GM18520 (cell line): ENCODE results near the gene SMG1.
"Not testable (repeated sequence)": the region's sequence is repeated elsewhere in the genome, so short reads cannot be mapped to it uniquely, and the experiment has no call there.

Source experiments
- ATAC-seq: cut with Tn5 transposase; IDR thresholded peaks from one replicate; pipeline ENCODE4 v1.9.1; 2021; ENCODE audit not compliant: unreplicated experiment

Gene SMG1

DNA sequence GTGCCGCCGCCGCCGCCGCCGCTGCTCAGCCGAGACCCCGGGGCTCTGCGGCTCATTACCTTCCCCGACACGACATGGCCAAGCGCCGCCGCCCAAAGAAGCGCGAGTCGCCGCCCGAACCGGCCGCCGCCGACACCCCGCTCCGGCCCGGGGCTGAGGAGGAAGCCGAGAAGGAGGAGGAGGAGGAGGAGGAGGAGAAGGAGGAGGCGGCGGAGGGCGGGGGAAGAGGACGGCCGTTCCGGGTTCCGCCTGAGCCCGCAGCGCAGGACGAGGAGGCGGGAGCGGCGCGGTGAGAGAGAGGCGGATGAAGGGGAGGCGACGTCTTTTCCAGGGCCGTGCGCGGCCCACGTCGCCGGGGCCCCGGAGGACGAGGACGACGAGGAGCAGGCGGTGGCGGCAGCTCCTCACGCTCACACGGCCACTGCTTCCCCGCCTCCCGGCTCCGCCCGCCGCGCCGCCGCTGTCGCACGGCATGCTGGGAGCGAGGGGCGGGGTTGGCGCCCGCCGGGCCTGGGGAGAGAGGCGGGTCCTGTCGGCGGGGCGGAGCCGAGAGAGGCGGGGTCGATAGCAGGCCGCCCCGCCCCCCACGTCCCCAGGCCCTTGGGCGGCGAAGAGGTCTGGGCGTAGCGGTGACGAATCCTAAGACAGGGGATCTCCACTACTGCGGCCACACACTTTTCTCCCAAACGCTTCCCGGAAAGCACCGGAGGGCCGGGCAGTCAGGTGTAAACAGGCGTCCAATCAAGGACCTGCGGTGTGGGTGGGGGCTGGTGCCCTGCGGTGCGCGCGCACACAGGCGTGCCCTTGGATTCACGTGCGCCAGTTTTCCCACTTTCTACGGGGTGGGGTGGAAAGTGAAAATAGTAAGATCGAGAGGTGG is at the start of gene SMG1:
Gene SMG1, minus strand, starts transcription at position 423 of the 880 bp plus-strand sequence. Its CDS starts 367 bp downstream, at position 56.
- ATAC-seq = peak; percentile 89

DNA sequence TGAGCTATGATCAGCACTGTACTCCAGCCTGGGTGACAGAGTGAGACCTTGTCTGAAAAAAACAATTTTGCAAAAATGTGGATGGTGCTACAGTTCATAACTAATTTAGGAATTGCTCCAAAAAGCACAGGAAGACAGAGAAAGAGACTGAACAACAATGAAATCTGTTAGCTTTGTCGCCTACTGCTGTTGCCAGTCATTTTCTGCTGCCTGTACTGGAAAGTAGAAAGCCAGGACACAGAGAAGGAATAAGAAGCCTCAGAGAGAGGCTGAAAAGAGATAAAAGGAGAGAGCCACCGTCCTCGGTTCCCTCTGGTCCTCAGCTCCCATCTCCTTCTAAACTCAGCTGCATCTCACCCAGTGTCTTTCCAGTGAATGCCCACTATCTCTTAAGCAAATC is 48.9 kb upstream of the SMG1 start:
- ATAC-seq = no peak

DNA sequence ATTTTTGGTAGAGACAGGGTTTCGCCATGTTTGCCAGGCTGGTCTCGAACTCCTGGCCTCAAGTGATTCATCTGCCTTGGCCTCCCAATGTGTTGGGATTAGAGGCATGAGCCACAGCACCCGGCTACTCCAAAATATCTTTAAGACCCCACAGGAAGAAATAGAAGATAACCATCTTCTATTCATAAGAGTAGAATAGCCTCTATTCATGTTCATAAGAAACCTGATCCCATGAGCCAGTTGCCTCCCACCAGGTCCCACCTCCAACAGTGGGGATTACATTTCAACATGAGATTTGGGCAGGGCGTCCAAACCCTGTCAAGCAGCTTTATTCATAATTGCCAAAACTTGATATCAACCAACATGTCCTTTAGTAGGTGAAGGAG is 43.6 kb upstream of the SMG1 start:
- no peak for ATAC-seq

DNA sequence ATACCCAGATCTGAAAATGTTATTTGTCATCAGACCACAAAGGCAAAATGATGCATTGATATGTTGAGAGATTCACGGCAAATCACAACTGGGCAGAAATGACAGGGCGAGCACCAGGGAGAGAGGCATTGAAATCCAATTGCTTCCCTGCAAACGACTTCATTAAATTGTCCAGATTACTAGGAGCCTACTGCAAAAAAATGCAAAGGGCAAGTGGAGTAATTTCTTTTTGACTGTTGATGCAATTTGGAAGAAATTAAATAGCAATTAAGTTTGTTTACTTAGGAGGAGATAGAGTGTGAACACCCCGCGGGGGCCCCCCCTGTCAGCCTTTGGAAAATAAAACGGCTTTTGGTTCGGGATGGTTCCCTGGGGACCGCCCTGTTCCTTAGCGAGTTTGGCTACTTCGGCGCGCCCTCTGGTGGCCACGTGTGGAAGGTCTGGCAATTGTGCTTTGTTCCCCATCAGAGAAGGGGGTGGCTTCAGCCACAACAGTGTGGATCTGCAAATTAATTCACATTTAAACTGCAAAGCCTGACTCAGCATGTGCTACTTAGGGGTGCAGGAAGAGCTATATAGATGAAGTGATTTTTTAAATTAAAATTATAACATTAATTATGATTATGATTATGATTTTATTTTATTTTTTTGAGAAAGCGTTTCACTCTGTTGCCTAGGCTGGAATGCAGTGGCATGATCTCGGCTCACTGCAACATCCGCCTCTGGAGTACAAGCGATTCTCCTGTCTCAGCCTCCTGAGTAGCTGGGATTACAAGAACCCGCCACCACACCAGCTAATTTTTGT is 43.0 kb upstream of the SMG1 start:
- no peak for ATAC-seq

DNA sequence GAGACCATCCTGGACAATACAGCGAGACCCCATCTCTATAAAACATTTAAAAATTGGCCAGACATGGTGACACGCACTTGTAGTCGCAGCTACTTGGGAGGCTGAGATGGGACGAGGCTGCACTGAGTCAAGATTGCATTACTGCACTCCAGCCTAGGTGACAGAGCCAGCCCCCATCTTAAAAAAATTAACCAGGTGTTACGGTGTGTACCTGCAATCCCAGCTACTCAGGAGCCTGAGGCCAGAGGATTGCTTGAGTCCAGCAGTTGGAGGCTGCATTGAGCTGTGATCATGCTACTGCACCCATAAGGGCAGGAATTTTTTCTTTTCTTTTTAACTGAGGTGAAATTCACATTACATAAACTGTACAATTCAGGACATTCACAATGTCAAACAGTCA is 40.6 kb upstream of the SMG1 start:
- ATAC-seq = no peak

DNA sequence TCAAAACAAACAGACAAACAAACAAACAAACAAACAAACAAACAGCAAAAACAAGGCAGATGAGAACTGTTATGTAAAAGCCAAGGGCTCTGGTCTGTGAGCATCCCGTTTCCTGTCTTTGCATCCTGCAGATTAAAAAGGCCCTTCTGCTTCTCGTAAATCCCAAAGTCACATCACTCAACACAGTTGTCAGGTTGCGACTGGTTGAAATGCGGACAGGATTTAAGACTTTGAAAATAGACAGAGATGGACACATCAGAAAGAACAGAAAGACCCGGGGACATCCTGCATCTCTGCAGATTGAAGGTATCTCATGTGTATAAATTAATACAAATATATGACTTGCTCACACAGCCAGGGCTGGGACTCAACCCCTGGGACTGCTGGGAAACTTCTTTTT is 39.3 kb upstream of the SMG1 start:
- ATAC-seq = no peak

DNA sequence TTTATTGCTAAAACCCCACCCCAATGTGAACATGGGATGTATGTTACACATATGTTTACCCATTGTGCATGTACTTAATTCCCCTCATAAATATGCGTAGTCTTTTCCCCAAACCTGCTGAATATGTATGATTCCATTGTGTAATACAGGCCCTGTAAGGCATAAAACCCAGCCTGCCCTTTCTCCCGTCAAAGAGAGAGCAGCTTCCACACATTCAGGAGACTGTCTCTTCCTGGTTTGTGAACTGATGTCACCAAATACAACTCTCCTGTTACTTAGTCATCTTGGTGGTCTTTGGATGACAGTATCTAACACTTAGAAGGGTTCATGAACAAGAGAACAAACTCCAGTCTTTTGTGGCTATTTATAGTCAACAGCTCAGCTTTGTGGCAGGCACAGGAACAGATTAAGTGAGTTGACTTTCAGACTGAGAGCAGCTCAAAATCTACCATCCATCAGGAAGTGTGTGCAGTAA is 32.9 kb upstream of the SMG1 start:
- no peak for ATAC-seq

DNA sequence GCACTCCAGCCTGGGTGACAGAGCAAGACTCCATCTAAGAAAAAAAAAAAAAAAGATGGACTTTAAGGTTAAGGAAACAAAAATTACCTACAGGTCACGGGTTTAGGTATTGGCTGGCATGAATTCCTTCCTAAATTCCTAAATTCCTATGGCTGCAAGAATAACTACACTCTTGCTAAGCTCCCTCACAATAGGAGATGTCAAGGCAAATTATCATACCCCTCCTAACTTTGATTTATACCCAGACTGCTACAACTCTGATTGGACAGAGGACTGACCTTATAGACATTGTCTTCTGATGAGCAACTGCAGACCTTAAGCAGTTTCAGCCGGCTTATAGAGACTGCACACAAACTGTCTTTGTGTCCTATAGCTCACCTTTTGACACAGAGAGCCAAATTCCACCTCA is 32.4 kb upstream of the SMG1 start:
- ATAC-seq = no peak

DNA sequence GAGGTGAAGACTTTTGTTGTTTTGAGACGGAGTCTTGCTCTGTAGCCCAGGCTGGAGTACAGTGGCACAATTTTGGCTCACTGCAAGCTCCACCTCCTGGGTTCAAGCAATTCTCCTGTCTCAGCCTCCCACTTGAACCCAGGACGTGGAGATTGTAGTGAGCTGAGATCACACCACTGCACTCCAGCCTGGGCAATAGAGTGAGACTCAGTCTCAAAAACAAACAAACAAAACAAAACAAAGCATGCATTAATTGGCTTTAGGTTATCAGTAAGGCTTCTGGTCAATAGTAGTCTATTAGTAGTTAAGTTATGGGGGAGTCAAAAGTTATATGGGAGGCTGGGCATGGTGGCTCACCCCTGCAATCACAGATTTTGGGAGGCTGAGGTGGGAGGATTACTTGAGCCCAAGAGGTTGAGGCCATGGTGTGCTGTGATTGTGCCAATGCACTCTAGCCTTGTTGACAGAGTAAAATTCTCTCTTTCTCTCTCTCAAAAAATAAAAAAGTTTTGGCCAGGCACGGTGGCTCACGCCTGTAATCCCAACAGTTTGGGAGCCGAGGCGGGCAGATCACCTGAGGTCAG is 30.5 kb upstream of the SMG1 start:
- ATAC-seq = not testable (repeated sequence)

DNA sequence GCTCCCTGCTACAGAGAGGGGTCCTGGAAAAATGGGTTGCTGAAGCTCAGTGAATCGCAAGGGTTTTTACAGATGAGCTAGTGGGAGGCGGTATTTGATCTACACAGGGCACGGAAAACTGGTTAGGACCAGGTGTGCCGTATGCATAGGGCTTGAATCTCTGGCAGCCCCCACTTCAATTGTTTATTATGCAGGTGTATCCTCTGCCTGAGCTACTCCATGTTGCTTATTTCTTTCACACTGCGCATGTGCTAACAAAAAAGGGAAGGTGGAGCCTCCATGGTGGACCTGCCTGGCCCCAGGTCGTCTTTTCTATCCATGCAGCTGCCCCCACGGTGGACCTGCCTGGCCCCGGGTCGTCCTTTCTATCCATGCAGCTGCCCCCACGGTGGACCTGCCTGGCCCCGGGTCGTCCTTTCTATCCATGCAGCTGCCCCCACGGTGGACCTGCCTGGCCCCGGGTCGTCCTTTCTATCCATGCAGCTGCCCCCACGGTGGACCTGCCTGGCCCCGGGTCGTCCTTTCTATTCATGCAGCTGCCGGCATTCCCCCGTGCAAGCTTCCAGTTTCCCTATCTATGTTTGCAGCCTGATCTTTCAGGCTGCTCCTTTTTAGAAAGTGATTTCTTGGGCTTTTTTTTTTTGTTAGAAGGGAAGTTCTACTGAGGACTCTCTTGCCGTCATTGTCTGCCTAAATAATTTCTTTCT is 29.8 kb upstream of the SMG1 start:
- not testable (repeated sequence) for ATAC-seq

DNA sequence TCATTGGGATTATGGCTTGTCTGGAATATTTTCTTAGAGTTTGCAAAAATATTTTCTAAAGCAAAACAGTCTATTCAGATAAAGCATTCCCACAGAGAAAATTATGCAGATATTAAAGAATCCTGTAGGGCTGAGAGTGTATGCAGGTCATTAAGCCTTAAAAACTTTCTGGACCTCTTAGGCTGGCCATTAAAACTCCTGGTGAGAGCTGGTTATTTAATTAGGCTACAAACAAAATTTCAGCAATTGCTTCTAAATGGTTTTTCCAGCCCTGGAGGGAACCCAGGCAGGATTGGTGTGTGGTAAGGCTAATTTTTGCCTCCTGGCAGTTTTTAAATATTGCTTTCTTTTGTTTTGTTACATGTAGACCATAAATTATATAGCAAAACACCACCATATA is 27.3 kb upstream of the SMG1 start:
- no peak for ATAC-seq

DNA sequence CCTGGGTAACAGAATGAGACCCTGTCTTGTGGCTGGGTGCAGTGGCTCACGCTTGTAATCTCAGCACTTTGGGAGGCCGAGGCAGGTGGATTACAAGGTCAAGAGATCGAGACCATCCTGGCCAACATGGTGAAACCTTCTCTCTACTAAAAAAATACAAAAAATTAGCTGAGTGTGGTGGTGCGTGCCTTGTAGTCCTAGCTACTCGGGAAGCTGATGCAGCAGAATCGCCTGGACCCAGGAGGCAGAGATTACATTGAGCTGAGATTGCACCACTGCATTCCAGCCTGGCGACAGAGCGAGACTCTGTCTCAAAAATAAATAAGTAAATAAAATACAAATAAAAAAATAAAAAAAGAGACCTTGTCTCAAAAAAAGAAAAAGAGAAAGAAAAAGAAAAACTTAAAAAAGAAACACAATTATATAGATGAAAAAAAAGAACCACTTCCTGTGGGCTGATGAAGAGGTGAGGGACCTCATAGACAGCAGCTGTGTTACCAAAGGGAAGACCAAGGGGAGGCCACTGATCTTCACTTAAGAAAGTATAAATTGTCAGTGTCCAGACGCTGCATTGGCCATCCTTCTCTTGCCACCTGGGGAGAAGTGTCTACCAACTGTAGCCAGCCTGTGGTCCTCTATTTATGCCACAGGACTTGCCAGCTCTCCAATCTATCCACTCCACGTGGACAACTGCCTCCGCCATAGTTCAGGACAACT is 24.4 kb upstream of the SMG1 start:
- ATAC-seq = no peak

DNA sequence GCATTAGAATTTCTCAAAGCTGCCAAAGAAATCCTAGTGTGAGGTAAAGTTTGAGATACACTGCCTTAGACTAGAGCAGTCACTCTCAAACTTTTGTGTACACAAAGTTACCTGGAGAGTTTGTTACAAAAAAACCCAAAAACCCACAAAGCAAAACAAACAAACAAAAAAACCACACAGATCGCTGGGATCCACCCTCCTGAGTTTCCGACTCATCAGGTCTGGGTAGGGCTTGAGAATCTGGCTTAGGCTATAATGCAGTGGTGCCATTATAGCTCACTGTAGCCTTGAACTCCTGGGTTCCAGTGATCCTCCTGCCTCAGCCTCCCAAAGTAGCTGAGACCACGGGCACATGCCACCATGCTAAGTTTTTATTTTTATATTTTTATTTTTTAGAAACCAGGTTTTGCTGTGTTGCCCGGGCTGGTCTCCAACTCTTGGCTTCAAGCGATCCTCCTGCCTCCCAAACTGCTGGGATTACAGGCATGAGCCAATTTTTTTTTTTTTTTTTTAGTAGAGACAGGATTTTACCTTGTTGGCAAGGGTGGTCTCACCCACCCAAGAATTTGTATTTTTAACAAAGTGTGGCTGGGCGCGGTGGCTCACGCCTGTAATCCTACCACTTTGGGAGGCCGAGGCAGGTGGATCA is 22.3 kb upstream of the SMG1 start:
- no peak for ATAC-seq

DNA sequence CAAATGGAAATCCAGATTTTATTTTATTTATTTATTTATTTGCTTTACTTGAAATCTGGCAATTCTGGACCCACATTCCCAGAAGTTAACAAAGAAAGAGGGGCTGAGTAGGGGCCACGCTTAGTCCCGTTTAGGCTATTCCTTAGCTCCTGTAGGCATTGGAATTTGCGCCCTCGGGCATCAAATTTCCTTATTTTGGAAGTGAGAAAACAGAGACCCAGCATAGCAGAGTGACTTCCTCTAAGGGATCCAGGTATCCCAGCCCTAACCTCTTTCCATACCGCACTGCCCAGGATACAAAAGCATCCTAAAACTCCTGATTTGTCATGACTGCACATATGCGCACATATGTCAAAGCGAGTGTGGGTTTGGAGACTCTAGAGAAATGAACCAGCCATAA is 19.0 kb upstream of the SMG1 start:
- ATAC-seq = no peak

DNA sequence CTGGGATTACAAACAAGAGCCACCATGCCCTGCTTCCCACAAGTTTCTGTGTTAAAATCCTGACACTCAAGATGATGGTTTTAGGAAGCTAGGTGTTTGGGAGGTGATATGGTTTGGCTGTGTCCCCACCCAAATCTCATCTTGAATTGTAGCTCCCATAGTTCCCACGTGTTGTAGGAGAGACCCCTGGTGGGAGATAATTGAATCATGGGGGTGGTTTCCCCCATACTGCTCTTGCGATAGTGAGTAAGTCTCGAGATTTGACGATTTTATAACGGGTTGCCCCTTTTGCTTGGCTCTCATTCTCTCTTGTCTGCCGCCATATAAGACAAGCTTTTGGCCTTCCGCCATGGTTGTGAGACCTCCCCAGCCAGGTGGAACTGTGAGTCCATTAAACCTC is 17.2 kb upstream of the SMG1 start:
- no peak for ATAC-seq

DNA sequence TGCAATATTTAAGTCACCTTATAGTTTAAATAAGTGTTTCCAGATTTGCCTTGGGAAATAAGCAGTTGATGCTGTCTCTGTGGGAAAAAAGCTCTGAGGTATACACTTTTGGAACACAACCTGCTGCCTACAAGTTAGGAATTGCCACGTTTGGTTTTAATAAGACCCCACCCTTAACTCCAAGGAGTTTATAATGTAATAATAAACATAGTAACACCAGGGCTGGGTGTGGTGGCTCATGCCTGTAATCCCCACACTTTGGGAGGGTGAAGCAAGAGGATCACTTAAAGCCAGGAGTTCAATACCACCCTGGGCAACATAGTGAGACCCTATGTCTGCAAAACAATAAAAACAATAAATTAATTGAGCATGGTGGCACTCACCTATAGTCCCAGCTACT is 15.9 kb upstream of the SMG1 start:
- ATAC-seq = no peak

DNA sequence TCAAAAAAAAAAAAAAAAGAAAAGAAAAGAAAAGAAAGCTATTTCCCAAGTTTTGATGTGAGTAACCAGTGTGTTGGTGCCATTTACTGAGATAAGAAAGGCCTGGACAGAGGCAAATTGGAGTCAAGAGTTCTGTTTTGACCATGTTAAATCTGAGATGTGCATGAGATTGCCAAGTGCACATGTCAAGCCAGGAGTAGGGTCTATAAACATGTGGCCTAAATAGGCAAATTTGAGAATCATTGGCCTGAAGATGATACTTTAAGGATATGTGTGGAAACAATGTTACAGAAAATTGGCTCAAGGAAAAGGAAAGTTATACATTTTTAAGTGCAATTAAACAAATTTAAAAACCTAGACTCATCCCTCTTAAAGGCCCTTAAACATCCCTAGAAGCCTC is 15.3 kb upstream of the SMG1 start:
- ATAC-seq = no peak

DNA sequence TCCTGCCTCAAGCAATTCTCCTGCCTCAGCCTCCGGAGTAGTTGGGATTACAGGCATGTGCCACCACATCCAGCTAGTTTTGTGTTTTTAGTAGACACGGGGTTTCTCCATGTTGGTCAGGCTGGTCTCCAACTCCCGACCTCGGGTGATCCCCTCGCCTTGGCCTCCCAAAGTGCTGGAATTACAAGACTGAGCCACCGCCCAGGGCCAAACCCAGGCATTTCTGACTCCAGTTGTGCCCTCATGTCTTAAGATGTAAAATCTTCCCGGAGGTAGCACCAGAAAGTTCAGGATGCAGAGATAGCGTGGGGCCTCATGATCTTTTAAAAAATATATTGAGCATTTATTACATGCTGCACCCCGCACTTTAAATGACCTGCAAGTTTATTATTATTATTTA is 12.8 kb upstream of the SMG1 start:
- no peak for ATAC-seq

DNA sequence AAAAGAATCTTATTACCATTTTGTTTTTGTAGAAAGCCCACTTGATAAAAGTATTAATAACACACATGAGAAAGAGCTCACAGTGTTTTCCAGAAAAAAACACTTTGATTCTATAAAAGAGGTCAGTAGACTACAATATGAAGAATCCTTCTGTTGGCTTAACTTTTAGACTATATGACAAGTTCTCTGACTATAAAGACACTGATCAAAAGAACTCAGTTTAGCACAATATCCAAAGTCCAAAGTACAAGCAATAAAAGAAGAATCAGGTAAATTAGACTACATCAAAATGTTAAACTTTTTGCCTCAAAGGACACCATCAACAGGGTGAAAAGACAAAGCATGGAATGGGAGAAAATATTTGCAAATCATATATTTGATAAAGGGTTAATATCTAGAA is 11.2 kb upstream of the SMG1 start:
- ATAC-seq = no peak

DNA sequence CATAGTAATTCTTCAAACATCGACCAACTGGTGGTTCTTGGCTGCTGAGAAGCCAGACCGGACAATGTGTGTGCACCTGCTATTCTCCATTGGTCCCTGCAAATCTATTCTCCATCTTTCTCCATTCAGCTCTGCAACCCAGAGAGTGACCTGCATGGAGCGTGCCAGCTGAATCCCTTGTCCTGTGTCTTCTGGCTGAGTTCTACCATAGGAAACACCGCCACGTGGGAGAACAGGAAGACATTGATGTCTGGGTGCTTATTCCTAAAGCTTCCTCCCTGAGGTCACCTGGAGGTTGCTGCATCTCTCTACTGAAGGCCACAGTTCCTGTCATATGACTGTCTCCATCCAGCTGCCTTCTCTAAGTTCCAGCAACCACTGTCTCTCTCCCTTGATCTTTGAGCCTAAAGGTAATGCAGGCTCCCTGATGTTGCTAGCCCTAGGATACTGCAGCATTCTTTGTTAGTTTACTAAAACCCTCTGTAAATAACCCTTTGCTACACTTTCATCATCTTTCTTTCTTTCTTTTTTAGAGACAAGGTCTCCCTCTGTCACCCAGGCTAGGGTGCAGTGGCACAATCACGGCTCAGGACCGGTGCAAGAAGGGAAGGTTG is 10.6 kb upstream of the SMG1 start:
- ATAC-seq = no peak
